ENCODE data around the gene BRD3OS. TPM values are rescaled to one million over a fixed set of nuclear protein-coding genes. Genes with fewer than 3 reads are reported as not detected.

BRD3OS gene
- total and polyA plus RNA-seq, 10 of the 15 experiments (the other 5 are each of a cell fraction or from before 2014, with no cell fraction given) = 2.1 to 13.7 (median 10.7) TPM

DNA sequence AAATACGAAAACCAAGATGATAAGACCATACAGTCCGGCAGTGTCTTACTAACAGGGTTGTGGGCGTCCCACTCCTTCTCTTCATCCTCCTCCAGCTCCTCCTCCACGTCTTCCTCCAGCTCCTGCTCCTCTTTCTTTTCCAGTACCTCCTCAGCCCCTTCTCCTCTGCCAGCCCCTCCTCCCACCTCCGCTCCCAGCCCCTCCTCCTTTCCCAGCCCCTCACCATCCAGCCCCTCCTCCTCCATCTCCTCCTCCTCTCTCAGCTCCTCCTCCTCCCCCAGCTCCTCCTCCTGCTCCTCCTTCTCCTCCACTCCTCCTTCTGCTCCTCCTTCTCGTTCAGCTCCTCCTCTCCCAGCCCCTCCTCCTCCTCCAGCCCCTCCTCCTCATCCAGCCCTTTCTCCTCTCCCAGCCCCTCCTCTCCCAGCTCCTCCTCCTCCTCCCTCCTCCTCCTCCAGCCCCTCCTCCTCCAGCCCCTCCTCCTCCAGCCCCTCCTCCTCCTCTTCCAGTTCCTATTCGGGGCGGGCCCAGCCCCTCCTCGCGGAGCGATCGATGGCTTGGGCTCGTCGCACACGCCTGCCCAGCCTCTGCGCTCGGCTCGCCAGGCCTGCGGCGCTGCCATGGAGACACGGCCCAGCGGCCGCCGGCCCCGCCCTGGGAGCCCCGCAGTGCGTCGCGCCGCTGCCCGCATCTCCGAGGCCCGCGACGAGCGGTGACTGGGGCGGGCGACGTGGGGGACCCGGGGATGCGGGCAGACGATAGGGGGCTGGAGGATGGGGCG lies at the start of gene BRD3OS (continued):
- TF ChIP-seq, protein P1, sequence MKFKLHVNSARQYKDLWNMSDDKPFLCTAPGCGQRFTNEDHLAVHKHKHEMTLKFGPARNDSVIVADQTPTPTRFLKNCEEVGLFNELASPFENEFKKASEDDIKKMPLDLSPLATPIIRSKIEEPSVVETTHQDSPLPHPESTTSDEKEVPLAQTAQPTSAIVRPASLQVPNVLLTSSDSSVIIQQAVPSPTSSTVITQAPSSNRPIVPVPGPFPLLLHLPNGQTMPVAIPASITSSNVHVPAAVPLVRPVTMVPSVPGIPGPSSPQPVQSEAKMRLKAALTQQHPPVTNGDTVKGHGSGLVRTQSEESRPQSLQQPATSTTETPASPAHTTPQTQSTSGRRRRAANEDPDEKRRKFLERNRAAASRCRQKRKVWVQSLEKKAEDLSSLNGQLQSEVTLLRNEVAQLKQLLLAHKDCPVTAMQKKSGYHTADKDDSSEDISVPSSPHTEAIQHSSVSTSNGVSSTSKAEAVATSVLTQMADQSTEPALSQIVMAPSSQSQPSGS (IDR thresholded peaks at IDR 0.05; ENCODE audit: low read length) = no peak
- TF ChIP-seq JUNB (IDR thresholded peaks at IDR 0.05) = no peak
- TF ChIP-seq, protein P2, sequence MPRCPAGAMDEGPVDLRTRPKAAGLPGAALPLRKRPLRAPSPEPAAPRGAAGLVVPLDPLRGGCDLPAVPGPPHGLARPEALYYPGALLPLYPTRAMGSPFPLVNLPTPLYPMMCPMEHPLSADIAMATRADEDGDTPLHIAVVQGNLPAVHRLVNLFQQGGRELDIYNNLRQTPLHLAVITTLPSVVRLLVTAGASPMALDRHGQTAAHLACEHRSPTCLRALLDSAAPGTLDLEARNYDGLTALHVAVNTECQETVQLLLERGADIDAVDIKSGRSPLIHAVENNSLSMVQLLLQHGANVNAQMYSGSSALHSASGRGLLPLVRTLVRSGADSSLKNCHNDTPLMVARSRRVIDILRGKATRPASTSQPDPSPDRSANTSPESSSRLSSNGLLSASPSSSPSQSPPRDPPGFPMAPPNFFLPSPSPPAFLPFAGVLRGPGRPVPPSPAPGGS (IDR thresholded peaks at IDR 0.05; ENCODE audit: borderline replicate concordance, insufficient read depth, low read depth, low read length, poor library complexity, severe bottlenecking) = no peak
- no peak for TF ChIP-seq MYC (IDR thresholded peaks at IDR 0.05; ENCODE audit: insufficient read depth, insufficient read length, insufficient replicate concordance, low read length, severe bottlenecking)
- TF ChIP-seq SP1 (IDR thresholded peaks at IDR 0.05; ENCODE audit: low read depth, low read length) = peak; percentile 55
- TF ChIP-seq, protein P3, sequence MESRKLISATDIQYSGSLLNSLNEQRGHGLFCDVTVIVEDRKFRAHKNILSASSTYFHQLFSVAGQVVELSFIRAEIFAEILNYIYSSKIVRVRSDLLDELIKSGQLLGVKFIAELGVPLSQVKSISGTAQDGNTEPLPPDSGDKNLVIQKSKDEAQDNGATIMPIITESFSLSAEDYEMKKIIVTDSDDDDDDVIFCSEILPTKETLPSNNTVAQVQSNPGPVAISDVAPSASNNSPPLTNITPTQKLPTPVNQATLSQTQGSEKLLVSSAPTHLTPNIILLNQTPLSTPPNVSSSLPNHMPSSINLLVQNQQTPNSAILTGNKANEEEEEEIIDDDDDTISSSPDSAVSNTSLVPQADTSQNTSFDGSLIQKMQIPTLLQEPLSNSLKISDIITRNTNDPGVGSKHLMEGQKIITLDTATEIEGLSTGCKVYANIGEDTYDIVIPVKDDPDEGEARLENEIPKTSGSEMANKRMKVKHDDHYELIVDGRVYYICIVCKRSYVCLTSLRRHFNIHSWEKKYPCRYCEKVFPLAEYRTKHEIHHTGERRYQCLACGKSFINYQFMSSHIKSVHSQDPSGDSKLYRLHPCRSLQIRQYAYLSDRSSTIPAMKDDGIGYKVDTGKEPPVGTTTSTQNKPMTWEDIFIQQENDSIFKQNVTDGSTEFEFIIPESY (IDR thresholded peaks at IDR 0.05) = no peak
- no peak for TF ChIP-seq ZSCAN29 (IDR thresholded peaks at IDR 0.05)
- TF ChIP-seq, protein P4, sequence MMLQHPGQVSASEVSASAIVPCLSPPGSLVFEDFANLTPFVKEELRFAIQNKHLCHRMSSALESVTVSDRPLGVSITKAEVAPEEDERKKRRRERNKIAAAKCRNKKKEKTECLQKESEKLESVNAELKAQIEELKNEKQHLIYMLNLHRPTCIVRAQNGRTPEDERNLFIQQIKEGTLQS (IDR thresholded peaks at IDR 0.05; ENCODE audit: borderline replicate concordance, extremely low read depth, low read depth, low read length) = no peak
- TF ChIP-seq MTA3 (IDR thresholded peaks at IDR 0.05; ENCODE audit: borderline replicate concordance, low read length) = no peak
- TF ChIP-seq, protein P5, sequence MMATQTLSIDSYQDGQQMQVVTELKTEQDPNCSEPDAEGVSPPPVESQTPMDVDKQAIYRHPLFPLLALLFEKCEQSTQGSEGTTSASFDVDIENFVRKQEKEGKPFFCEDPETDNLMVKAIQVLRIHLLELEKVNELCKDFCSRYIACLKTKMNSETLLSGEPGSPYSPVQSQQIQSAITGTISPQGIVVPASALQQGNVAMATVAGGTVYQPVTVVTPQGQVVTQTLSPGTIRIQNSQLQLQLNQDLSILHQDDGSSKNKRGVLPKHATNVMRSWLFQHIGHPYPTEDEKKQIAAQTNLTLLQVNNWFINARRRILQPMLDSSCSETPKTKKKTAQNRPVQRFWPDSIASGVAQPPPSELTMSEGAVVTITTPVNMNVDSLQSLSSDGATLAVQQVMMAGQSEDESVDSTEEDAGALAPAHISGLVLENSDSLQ (IDR thresholded peaks at IDR 0.05) = peak; percentile 60; the same call in 1 of the 2 replicates
- TF ChIP-seq BCL11A (IDR thresholded peaks at IDR 0.05; ENCODE audit: low read depth, low read length) = no peak
- TF ChIP-seq, protein P6, sequence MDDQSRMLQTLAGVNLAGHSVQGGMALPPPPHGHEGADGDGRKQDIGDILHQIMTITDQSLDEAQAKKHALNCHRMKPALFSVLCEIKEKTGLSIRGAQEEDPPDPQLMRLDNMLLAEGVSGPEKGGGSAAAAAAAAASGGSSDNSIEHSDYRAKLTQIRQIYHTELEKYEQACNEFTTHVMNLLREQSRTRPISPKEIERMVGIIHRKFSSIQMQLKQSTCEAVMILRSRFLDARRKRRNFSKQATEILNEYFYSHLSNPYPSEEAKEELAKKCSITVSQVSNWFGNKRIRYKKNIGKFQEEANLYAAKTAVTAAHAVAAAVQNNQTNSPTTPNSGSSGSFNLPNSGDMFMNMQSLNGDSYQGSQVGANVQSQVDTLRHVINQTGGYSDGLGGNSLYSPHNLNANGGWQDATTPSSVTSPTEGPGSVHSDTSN (IDR thresholded peaks at IDR 0.05; ENCODE audit: insufficient replicate concordance, low read depth, low read length) = peak; percentile 2
- TF ChIP-seq GABPA (IDR thresholded peaks at IDR 0.05; ENCODE audit: low read depth) = no peak
- peak; percentile 26; the same call in 1 of the 2 replicates for TF ChIP-seq TAF1 (IDR thresholded peaks at IDR 0.05; ENCODE audit: borderline replicate concordance, low read depth, low read length)
- TF ChIP-seq, protein P7, sequence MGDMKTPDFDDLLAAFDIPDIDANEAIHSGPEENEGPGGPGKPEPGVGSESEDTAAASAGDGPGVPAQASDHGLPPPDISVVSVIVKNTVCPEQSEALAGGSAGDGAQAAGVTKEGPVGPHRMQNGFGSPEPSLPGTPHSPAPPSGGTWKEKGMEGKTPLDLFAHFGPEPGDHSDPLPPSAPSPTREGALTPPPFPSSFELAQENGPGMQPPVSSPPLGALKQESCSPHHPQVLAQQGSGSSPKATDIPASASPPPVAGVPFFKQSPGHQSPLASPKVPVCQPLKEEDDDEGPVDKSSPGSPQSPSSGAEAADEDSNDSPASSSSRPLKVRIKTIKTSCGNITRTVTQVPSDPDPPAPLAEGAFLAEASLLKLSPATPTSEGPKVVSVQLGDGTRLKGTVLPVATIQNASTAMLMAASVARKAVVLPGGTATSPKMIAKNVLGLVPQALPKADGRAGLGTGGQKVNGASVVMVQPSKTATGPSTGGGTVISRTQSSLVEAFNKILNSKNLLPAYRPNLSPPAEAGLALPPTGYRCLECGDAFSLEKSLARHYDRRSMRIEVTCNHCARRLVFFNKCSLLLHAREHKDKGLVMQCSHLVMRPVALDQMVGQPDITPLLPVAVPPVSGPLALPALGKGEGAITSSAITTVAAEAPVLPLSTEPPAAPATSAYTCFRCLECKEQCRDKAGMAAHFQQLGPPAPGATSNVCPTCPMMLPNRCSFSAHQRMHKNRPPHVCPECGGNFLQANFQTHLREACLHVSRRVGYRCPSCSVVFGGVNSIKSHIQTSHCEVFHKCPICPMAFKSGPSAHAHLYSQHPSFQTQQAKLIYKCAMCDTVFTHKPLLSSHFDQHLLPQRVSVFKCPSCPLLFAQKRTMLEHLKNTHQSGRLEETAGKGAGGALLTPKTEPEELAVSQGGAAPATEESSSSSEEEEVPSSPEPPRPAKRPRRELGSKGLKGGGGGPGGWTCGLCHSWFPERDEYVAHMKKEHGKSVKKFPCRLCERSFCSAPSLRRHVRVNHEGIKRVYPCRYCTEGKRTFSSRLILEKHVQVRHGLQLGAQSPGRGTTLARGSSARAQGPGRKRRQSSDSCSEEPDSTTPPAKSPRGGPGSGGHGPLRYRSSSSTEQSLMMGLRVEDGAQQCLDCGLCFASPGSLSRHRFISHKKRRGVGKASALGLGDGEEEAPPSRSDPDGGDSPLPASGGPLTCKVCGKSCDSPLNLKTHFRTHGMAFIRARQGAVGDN (IDR thresholded peaks at IDR 0.05) = no peak
- no peak for TF ChIP-seq RUNX3 (IDR thresholded peaks at IDR 0.05; ENCODE audit: low read length)
- no peak for TF ChIP-seq ZNF207 (IDR thresholded peaks at IDR 0.05; ENCODE audit: borderline replicate concordance)

Measured in GM12878 (cell line).